ENCODE data around the gene COA1. TPM values are rescaled to one million over a fixed set of nuclear protein-coding genes. Genes with fewer than 3 reads are reported as not detected.
A peak's percentile ranks its signal among the peaks of the same experiment; 100 is the strongest.

Gene COA1
- polyA plus RNA-seq, 2 of the 4 experiments (the other 2 are of a cell fraction) = 57.5 to 91.4 TPM

DNA sequence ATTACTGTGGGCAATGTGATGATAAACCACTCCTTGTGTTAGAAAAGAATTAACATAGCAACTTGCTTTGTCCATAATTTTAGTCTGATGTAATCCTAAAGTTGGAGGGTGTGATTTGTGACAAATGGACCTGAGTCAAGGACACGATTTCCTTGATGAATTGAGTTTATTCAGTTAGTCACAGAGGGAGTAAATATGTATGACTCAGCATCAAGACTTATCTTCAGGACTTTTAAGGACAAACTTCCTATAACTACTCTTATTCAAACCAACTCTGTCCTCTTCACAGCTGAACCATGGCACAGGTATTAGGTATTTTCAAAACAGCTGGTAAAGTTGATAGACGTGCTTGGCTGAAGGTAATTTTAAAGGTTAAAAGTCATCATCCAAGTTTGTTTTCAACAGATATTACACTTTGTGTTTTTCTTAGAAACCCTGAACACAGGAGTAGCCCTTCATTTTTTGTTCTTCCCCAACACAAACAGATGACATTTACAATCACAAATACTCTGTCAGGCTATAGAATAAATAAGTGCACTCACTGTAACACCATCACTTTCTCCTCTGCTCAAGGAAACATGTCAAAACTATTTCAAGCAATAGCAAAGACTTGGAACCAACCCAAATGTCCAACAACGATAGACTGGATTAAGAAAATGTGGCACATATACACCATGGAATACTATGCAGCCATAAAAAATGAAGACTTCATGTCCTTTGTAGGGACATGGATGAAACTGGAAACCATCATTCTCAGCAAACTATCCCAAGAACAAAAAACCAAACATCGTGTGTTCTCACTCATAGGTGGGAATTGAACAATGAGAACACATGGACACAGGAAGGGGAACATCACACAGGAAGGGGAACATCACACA lies 54.5 kb downstream of the COA1 start:
- FAIRE-seq (peak; percentile 94), DNase-seq (ENCODE audit: low read depth in 1 of 2, low spot score in 1 of 2) (peak; percentile 87 to 93), ATAC-seq (peak; percentile 96)
- Histone ChIP-seq H3K4me3 (no peak overlapping the region), H3K4me2 (peak overlapping the region; percentile 55), H3K9me3 (peaks cover 14% of the 10 kb centered on the region; the same call in 1 of the 3 replicates), H3K27ac (peak overlapping the region; percentile 78 to 83), H3K4me1 (peaks cover 34% of the 10 kb centered on the region)
- TF ChIP-seq NFE2L2 (conservative IDR thresholded peaks at IDR 0.05; ENCODE audit: low read length) (peak; percentile 75), JUN (IDR thresholded peaks at IDR 0.05) (peak; percentile 55 to 76; a peak in 2 of 5 replicates), CEBPB (IDR thresholded peaks at IDR 0.05) (peak; percentile 47 to 82; a peak in 3 of 4 replicates), BHLHE40 (IDR thresholded peaks at IDR 0.05; ENCODE audit: low read depth, low read length) (0 out of 2 replicates have a peak, but pooled peaks have one; percentile 0), JUNB (IDR thresholded peaks at IDR 0.05) (peak; percentile 97), CBX8 (IDR thresholded peaks at IDR 0.05) (no peak), HOXB5 (CRISPR knock-in tag; IDR thresholded peaks at IDR 0.05) (peak; percentile 72; the same call in 1 of the 2 replicates), KDM1A (IDR thresholded peaks at IDR 0.05; ENCODE audit: low read depth) (peak; percentile 76; the same call in 1 of the 2 replicates), ESRRA (IDR thresholded peaks at IDR 0.05; ENCODE audit: borderline replicate concordance, low read length) (no peak), FOSL2 (IDR thresholded peaks at IDR 0.05) (peak; percentile 95), FOSL2 (CRISPR knock-in tag; IDR thresholded peaks at IDR 0.05) (peak; percentile 98), POLR2AphosphoS2 (conservative IDR thresholded peaks at IDR 0.05; ENCODE audit: low read length) (no peak), MAFK (IDR thresholded peaks at IDR 0.05; ENCODE audit: partially characterized antibody) (peak; percentile 99), HDAC2 (IDR thresholded peaks at IDR 0.05) (0 out of 2 replicates have a peak, but pooled peaks have one; percentile 31), RAD21 (conservative IDR thresholded peaks at IDR 0.05 in 1 of 2, IDR thresholded peaks at IDR 0.05 in 1 of 2) (peak; percentile 15 to 31; a peak in 1 of 5 replicates), ZFP36 (IDR thresholded peaks at IDR 0.05; ENCODE audit: borderline replicate concordance, partially characterized antibody) (no peak), NR3C1 (IDR thresholded peaks at IDR 0.05) (no peak), ZSCAN20 (CRISPR knock-in tag; IDR thresholded peaks at IDR 0.05) (no peak), EHMT2 (IDR thresholded peaks at IDR 0.05; ENCODE audit: low read depth) (no peak), GATA3 (IDR thresholded peaks at IDR 0.05; ENCODE audit: borderline replicate concordance) (peak; percentile 83), EP300 (IDR thresholded peaks at IDR 0.05) (peak; percentile 51 to 63; a peak in 2 of 5 replicates)
- TF ChIP-seq, protein P1, sequence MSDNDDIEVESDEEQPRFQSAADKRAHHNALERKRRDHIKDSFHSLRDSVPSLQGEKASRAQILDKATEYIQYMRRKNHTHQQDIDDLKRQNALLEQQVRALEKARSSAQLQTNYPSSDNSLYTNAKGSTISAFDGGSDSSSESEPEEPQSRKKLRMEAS (IDR thresholded peaks at IDR 0.05) = no peak
- TF ChIP-seq, protein P2, sequence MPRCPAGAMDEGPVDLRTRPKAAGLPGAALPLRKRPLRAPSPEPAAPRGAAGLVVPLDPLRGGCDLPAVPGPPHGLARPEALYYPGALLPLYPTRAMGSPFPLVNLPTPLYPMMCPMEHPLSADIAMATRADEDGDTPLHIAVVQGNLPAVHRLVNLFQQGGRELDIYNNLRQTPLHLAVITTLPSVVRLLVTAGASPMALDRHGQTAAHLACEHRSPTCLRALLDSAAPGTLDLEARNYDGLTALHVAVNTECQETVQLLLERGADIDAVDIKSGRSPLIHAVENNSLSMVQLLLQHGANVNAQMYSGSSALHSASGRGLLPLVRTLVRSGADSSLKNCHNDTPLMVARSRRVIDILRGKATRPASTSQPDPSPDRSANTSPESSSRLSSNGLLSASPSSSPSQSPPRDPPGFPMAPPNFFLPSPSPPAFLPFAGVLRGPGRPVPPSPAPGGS (IDR thresholded peaks at IDR 0.05) = 0 out of 3 replicates have a peak, but pooled peaks have one; percentile 53
- TF ChIP-seq, protein P3, sequence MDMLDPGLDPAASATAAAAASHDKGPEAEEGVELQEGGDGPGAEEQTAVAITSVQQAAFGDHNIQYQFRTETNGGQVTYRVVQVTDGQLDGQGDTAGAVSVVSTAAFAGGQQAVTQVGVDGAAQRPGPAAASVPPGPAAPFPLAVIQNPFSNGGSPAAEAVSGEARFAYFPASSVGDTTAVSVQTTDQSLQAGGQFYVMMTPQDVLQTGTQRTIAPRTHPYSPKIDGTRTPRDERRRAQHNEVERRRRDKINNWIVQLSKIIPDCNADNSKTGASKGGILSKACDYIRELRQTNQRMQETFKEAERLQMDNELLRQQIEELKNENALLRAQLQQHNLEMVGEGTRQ (IDR thresholded peaks at IDR 0.05) = no peak
- TF ChIP-seq, protein P4, sequence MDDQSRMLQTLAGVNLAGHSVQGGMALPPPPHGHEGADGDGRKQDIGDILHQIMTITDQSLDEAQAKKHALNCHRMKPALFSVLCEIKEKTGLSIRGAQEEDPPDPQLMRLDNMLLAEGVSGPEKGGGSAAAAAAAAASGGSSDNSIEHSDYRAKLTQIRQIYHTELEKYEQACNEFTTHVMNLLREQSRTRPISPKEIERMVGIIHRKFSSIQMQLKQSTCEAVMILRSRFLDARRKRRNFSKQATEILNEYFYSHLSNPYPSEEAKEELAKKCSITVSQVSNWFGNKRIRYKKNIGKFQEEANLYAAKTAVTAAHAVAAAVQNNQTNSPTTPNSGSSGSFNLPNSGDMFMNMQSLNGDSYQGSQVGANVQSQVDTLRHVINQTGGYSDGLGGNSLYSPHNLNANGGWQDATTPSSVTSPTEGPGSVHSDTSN (IDR thresholded peaks at IDR 0.05) = no peak; the same call in 1 of the 2 replicates
- ChIA-PET CTCF (interaction anchor here (1.0 to 1.5 kb wide), 3 partner anchors 11 to 92 kb away, joined by 3 to 6 read pairs (median 3); partner anchors contain the start of gene STK17A), POLR2A (interaction anchor here (1.0 kb wide), 1 partner anchor 54 kb away, joined by 8 read pairs; the partner anchor contains the start of gene COA1)
- WGBS (ENCODE audit: missing lambda C conversion rate) = 40% methylated on average over 4 of the region's 4 CpGs

Measured in A549 (cell line).